IPS-NIHi11 (cell line): ENCODE results near the gene IQCK.

Source experiments
- DNase-seq: peaks from one replicate; pipeline ENCODE4 v3.0.0; 2012; ENCODE audit warnings: mixed read lengths, low spot score

IQCK gene

GRCh38 chr16:19804538-19805323 is 86.7 kb downstream of the IQCK start:
- DNase-seq = peak; percentile 71

DNA sequence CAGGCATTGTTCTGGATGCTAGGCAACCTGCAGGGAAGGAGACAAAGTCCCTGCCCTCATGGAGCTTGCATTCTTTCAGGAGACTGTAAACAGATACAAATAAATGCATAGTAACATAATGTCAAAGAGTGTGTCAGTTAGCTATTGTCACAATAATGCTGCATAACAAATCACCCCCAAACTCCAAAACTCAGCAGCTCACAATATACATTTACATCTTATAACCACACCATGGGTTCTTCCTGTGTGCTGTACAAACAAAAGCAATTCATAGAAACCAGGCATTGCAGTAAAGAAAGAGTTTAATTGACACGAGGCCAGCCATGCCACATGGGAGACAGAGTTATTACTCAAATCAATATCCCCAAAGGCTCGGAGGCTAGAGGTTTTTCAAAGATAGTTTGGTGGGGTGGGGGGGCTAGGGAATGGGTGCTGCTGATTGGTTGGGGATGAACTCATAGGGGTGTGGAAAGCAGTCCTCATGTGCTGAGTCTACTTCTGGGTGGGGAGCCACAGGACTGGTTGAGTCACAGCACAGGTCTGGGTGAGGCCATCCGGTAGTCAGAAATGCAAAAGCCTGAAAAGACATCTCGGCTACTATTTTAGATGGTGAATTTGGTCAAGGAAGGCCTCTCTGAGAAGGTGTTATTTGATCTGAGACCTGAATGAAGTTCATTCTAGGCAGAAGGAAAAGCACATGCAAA is 87.5 kb downstream of the IQCK start:
- no peak for DNase-seq

GRCh38 chr16:19808061-19808641 is 90.1 kb downstream of the IQCK start:
- no peak for DNase-seq

- DNase-seq = no peak
Observed at GRCh38 chr16:19809121-19809635, 91.1 kb downstream of the IQCK start.

DNA sequence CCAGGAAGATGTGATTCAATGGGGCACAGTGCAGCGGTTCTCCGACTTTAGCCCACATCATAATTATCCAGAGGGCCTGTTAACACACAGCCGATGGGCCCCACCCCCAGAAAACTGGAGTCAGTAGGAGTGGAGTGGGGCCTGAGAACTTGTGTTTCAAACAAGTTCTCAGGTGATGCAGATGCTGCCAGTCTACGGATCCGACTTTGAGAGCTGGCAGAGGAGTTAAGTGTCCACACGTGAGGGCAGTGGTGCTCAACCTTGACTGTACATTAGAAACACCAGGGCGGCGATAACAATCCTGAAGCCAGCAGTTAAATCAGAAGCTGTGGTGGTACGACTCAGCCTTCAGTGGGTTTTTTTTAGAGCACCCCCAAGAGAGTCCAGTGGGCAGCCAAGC is 91.6 kb downstream of the IQCK start:
- no peak for DNase-seq

- DNase-seq = no peak
Observed at GRCh38 chr16:19810817-19811731, 93.0 kb downstream of the IQCK start.

- DNase-seq = no peak
Observed at GRCh38 chr16:19812986-19813385, 94.9 kb downstream of the IQCK start.

GRCh38 chr16:19815418-19815817 is 97.3 kb downstream of the IQCK start:
- no peak for DNase-seq

DNA sequence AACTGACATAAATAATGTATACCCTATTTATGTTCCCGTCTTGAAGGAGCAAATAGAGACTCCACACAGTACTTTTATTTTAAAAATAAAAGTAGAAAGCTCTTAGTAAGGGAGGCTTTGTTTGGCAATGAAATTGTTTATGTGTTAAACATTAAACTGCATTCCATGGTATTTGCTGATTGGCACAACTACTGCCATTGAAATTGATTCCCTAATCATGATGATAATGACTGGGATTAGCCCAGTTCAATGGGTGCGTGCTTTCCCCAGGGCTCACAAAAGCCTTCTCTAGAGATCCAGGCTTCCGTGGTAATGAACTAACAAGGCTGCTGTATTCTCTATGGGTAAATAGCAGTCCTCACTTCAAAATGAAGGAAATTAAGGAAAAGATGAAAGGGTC is 99.1 kb downstream of the IQCK start:
- no peak for DNase-seq

- no peak for DNase-seq
Observed at GRCh38 chr16:19817875-19818274, 99.8 kb downstream of the IQCK start.

DNA sequence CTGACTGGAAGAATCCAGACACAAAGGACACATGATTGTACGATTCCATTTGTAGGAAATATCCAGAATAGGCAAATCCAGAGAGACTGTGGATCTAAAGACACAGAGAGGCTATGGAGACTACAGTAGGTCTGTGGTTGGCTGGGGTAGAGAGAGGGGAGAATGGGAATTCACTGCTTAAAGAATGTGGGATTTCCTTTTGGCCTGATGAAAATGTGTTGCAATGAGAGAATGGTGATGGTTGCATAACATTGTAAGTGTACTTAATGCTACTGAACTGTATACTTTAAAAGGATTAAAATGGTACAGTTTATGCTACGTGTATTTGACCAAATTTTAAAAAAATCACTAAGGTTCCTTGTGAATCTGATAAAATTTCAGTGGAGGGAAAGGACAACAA is 104.5 kb downstream of the IQCK start:
- DNase-seq = no peak

DNA sequence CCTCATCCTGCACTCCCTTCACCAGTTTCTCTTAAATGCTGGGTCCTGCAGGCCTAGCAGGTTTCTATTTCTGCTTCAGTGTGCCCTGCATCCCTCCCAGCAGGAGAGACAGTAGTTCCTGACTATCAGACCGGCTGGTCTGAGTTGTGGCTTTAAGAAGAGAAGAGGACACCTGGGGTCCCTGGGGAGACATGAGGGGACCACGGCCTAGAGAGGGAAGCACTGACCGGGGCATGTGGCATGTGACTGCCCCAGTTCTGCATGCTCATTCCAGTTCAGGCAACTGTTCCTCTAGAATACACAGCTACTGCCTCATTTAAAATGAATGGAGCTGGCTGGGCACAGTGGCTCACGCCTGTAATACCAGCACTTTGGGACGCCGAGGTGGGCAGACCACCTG is 105.3 kb downstream of the IQCK start:
- DNase-seq = no peak

GRCh38 chr16:19824216-19824615 is 106.1 kb downstream of the IQCK start:
- DNase-seq = no peak

- no peak for DNase-seq
Observed at GRCh38 chr16:19829844-19830692, 112.0 kb downstream of the IQCK start.

DNA sequence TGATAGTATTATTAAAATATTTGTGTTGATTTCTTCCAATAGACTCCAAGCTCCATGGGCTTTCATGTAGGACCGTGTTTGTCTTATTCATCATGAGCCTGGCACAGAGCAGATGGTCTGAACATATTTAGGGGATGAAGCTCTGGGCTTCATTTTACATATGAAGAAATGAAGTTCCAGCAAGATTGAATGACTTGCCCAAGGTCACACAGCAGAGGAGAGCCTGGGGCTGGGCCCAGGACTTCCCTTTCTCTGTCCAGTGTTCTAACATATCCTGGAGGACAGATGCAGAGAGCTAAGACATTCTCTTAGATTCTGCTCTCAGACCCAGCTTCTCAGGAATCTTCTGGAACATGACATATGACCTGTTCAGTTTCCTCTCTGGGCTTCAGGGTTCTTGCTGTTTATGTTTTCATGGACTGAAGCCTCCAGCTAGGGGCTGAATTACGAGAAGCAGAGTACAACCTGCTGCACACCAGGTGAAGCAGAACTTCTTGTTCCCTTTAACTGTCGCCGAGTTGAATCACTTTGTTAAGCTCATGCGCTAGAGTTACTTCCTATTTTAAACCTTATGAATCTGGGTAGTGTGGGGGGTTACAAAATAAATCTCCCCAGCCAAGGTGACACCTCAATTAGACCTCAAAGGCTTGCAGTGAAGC is 113.0 kb downstream of the IQCK start:
- no peak for DNase-seq

GRCh38 chr16:19831678-19832077 is 113.6 kb downstream of the IQCK start:
- DNase-seq = no peak

DNA sequence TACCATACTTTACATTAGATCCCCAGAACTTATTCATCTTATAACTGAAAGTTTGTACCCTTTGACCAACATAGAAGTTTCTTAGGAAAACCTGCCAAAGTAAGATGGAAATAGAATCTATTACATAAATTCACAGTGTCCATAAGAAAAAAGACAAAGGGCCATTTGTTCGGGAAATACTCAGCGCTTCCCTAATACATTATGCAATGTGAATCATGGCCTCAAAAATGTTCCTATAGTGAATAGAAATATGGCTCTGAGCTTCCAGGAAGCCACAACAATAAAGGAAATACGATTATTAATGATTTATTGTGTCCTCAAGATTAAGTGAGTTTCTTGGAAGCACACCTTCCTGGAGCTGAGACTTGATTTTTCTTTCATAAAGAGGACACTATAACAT is 115.1 kb downstream of the IQCK start:
- no peak for DNase-seq

- DNase-seq = no peak
Observed at GRCh38 chr16:19833581-19833980, 115.5 kb downstream of the IQCK start.

GRCh38 chr16:19835196-19835595 is 117.1 kb downstream of the IQCK start:
- no peak for DNase-seq

GRCh38 chr16:19835968-19836421 is 117.9 kb downstream of the IQCK start:
- DNase-seq = no peak
